Astrocyte (in vitro differentiated cells and primary cell): ENCODE data around the gene DNM1. TPM values are rescaled to one million over a fixed set of nuclear protein-coding genes. Genes with fewer than 3 reads are reported as not detected.

Experiments
- DNase-seq: peaks from one replicate; pipeline ENCODE4 v3.0.0-alpha.2; 2010; ENCODE audit warnings: low read depth
- FAIRE-seq: peaks from 2 replicates; lab custom pipeline; 2011; peaks lifted over from hg19 to GRCh38; lab: Jason Lieb, UNC
- H2AFZ ChIP-seq: 2 replicates; pipeline ENCODE4 v1.6.0; 2012; ENCODE audit warnings: low read depth, low read length, inconsistent platforms
- H3K27ac ChIP-seq: 2 replicates; pipeline ENCODE4 v1.5.1; 2011; ENCODE audit warnings: low read depth, low read length, inconsistent platforms
- H3K27me3 ChIP-seq: 2 replicates; pipeline ENCODE4 v1.6.0; 2011; ENCODE audit warnings: low read length, inconsistent platforms; ENCODE audit not compliant: insufficient read depth
- H3K36me3 ChIP-seq: 2 replicates; pipeline ENCODE4 v1.5.1; 2011; ENCODE audit warnings: low read length, inconsistent platforms; ENCODE audit not compliant: insufficient read depth
- H3K4me1 ChIP-seq: 2 replicates; pipeline ENCODE4 v1.5.1; 2011; ENCODE audit warnings: low read length, inconsistent platforms; ENCODE audit not compliant: insufficient read depth
- H3K4me2 ChIP-seq: 2 replicates; pipeline ENCODE4 v1.6.0; 2012; ENCODE audit warnings: low read length, inconsistent platforms
- H3K4me3 ChIP-seq: 2 replicates; pipeline ENCODE4 v1.5.1; 2011; ENCODE audit warnings: low read depth, mild to moderate bottlenecking, low read length, inconsistent platforms; ENCODE audit not compliant: insufficient read depth
- H3K79me2 ChIP-seq: 2 replicates; pipeline ENCODE4 v1.6.0; 2012; ENCODE audit warnings: mild to moderate bottlenecking, low read length, inconsistent platforms; ENCODE audit not compliant: insufficient read depth
- H3K9ac ChIP-seq: 2 replicates; pipeline ENCODE4 v1.6.0; 2012; ENCODE audit warnings: mild to moderate bottlenecking, low read length, inconsistent platforms
- H3K9me3 ChIP-seq: 2 replicates; pipeline ENCODE4 v1.5.1; 2012; ENCODE audit warnings: low read depth, mild to moderate bottlenecking, low read length, inconsistent platforms; ENCODE audit not compliant: insufficient read depth
- H4K20me1 ChIP-seq: 2 replicates; pipeline ENCODE4 v1.6.0; 2012; ENCODE audit warnings: low read length, inconsistent platforms; ENCODE audit not compliant: insufficient read depth
- H3K27ac Mint-ChIP-seq: one replicate; pipeline ENCODE4 v1.8.0; 2021; ENCODE audit warnings: mild to moderate bottlenecking, mixed read lengths; ENCODE audit not compliant: unreplicated experiment
- H3K27me3 Mint-ChIP-seq: one replicate; pipeline ENCODE4 v1.8.0; 2021; ENCODE audit warnings: low read depth, mixed read lengths; ENCODE audit not compliant: unreplicated experiment
- H3K36me3 Mint-ChIP-seq: one replicate; pipeline ENCODE4 v1.8.0; 2021; ENCODE audit warnings: low read depth, mixed read lengths; ENCODE audit not compliant: unreplicated experiment
- H3K4me1 Mint-ChIP-seq: one replicate; pipeline ENCODE4 v1.8.0; 2021; ENCODE audit warnings: low read depth, mixed read lengths; ENCODE audit not compliant: unreplicated experiment
- H3K4me3 Mint-ChIP-seq: one replicate; pipeline ENCODE4 v1.8.0; 2021; ENCODE audit warnings: mild to moderate bottlenecking, moderate library complexity, mixed read lengths; ENCODE audit not compliant: unreplicated experiment
- H3K9me3 Mint-ChIP-seq: one replicate; pipeline ENCODE4 v1.8.0; 2021; ENCODE audit warnings: mild to moderate bottlenecking, mixed read lengths; ENCODE audit not compliant: unreplicated experiment
- EZH2 ChIP-seq: IDR thresholded peaks from 2 replicates; pipeline ENCODE4 v1.6.1; 2012; ENCODE audit warnings: mild to moderate bottlenecking, low read length, inconsistent platforms; ENCODE audit not compliant: insufficient read depth
- total RNA-seq: library from RNA; stranded (reverse); gene quantifications from 2 replicates; pipeline ENCODE4 v1.2.1, GENCODE V29; 2021
- TF ChIP-seq, protein P1 (sequence below): IDR thresholded peaks from 2 replicates; pipeline ENCODE4 v1.5.1; 2011; ENCODE audit warnings: low read depth, mild to moderate bottlenecking, inconsistent platforms, low read length, moderate library complexity; ENCODE audit not compliant: insufficient read depth

DNM1 gene
- total RNA-seq, 1 donor from 2014 or later = 29.7 TPM

DNA sequence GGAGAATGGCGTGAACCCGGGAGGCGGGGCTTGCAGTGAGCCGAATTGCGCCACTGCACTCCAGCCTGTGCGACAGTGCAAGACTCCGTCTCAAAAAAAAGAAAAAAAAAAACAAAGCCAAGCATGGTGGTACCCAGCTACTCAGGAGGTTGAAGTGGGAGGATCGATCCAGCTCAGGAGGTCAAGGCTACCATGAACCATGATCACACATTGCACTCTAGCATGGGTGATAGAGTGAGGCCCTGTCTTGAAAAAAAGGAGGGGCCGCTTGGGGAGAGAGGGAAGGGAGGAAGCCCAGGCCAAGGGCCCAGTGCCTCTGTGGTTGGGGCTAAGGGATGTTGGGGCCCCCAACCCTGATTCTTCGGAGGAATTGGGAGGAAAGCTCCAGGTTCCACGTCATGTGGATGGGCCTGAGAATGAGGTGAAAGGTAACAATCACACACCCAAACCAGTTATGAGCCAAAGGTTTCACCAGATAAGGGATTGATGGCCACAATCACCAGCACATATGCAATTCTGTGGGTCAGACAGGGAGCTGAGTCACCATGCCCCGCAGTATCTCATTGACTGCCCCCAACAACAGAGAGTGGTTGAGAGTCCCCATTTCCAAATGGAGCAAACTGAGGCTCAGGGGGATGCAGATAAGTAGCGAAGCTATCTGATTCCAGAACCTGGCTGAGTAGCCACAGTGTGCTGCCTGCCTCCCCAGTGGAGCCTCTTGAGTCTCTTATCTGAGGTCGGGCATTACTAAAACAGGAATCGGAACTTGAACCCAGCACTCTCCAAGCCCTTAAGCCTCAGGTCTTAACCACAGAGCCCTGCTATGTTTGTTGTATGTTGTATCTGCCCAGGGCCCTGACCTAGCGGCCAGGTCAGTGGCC, 93.4 kb downstream of the DNM1 start:
- no peak for DNase-seq
- Histone ChIP-seq H3K79me2 (no peaks in the 10 kb centered on the region), H3K9ac (no peak overlapping the region), H3K4me3 (no peak overlapping the region), H2AFZ (no peak overlapping the region), H3K36me3 (no peaks in the 10 kb centered on the region), H3K27ac (no peak overlapping the region), H3K27me3 (no peaks in the 10 kb centered on the region), H3K4me2 (no peak overlapping the region), H3K4me1 (peaks cover 8% of the 10 kb centered on the region), H3K9me3 (no peaks in the 10 kb centered on the region), H4K20me1 (no peaks in the 10 kb centered on the region)
- Mint-ChIP-seq H3K27me3 (no peaks in the 10 kb centered on the region), H3K9me3 (no peaks in the 10 kb centered on the region), H3K36me3 (peaks cover 4% of the 10 kb centered on the region), H3K4me1 (peaks cover 3% of the 10 kb centered on the region), H3K27ac (no peak overlapping the region), H3K4me3 (no peak overlapping the region)
- TF ChIP-seq EZH2 = no peak
- no peak for FAIRE-seq

- Histone ChIP-seq H3K9me3 (no peaks in the 10 kb centered on the region), H3K27me3 (no peaks in the 10 kb centered on the region), H3K4me3 (no peak overlapping the region), H3K9ac (no peak overlapping the region), H3K4me1 (peaks cover 8% of the 10 kb centered on the region), H3K4me2 (no peak overlapping the region), H2AFZ (no peak overlapping the region), H3K27ac (no peak overlapping the region), H3K79me2 (no peaks in the 10 kb centered on the region), H4K20me1 (no peaks in the 10 kb centered on the region), H3K36me3 (no peaks in the 10 kb centered on the region)
- Mint-ChIP-seq H3K36me3 (peaks cover 4% of the 10 kb centered on the region), H3K4me1 (peaks cover 3% of the 10 kb centered on the region), H3K27ac (no peak overlapping the region), H3K9me3 (no peaks in the 10 kb centered on the region), H3K27me3 (no peaks in the 10 kb centered on the region), H3K4me3 (no peak overlapping the region)
- DNase-seq (no peak), FAIRE-seq (no peak)
- TF ChIP-seq EZH2 = no peak
- TF ChIP-seq, protein P1, sequence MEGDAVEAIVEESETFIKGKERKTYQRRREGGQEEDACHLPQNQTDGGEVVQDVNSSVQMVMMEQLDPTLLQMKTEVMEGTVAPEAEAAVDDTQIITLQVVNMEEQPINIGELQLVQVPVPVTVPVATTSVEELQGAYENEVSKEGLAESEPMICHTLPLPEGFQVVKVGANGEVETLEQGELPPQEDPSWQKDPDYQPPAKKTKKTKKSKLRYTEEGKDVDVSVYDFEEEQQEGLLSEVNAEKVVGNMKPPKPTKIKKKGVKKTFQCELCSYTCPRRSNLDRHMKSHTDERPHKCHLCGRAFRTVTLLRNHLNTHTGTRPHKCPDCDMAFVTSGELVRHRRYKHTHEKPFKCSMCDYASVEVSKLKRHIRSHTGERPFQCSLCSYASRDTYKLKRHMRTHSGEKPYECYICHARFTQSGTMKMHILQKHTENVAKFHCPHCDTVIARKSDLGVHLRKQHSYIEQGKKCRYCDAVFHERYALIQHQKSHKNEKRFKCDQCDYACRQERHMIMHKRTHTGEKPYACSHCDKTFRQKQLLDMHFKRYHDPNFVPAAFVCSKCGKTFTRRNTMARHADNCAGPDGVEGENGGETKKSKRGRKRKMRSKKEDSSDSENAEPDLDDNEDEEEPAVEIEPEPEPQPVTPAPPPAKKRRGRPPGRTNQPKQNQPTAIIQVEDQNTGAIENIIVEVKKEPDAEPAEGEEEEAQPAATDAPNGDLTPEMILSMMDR = no peak
These were observed 94.1 kb downstream of the DNM1 start for GRCh38 chr9:128297221-128297773.

- peaks cover 8% of the 10 kb centered on the region for H3K4me1 ChIP-seq
- no peaks in the 10 kb centered on the region for H3K9me3 ChIP-seq
- H3K4me3 Mint-ChIP-seq = no peak overlapping the region
- H3K27me3 Mint-ChIP-seq = no peaks in the 10 kb centered on the region
- no peaks in the 10 kb centered on the region for H4K20me1 ChIP-seq
- no peak for TF ChIP-seq EZH2
- TF ChIP-seq, protein P1 = no peak
- H3K36me3 Mint-ChIP-seq = no peaks in the 10 kb centered on the region
- H3K9me3 Mint-ChIP-seq = no peaks in the 10 kb centered on the region
- H3K79me2 ChIP-seq = no peaks in the 10 kb centered on the region
- H2AFZ ChIP-seq = no peak overlapping the region
- FAIRE-seq (no peak), DNase-seq (no peak)
- no peak overlapping the region for H3K27ac ChIP-seq
- H3K27ac Mint-ChIP-seq = no peak overlapping the region
- H3K4me2 ChIP-seq = no peak overlapping the region
- no peaks in the 10 kb centered on the region for H3K36me3 ChIP-seq
- H3K9ac ChIP-seq = no peak overlapping the region
- H3K4me3 ChIP-seq = no peak overlapping the region
- peaks cover 3% of the 10 kb centered on the region for H3K4me1 Mint-ChIP-seq
- no peaks in the 10 kb centered on the region for H3K27me3 ChIP-seq
These were observed 95.6 kb downstream of the DNM1 start for GRCh38 chr9:128298535-128299482.
